Vagina (tissue), 2 donors: Measurements from ENCODE around the gene KDM8. TPM values are rescaled to one million over a fixed set of nuclear protein-coding genes. Genes with fewer than 3 reads are reported as not detected.

Experiments
- DNase-seq, 2 donors: peaks; one replicate each; pipeline ENCODE4 v3.0.0-alpha.2; 2017; ENCODE audit errors: extremely low spot score in 2 of 2
- H3K27ac ChIP-seq: fragments of 200-600 bp; sonication (generic); one replicate; pipeline ENCODE4 v1.5.1; 2019
- H3K27me3 ChIP-seq: fragments of 200-600 bp; sonication (generic); one replicate; pipeline ENCODE4 v1.5.1; 2019
- H3K36me3 ChIP-seq, 2 donors: fragments of 200-600 bp; sonication (generic); one replicate each; pipeline ENCODE4 v1.5.1; 2017 to 2019
- H3K4me1 ChIP-seq: fragments of 200-600 bp; sonication (generic); one replicate; pipeline ENCODE4 v1.5.1; 2019
- H3K4me3 ChIP-seq, 2 donors: fragments of 200-600 bp; sonication (generic); 1 replicate in 1 of 2; 2 replicates in 1 of 2; pipeline ENCODE4 v1.5.1; 2016 to 2019
- H3K9me3 ChIP-seq: fragments of 200-600 bp; sonication (generic); one replicate; pipeline ENCODE4 v1.5.1; 2019
- CTCF ChIP-seq, 3 experiments: fragments of 450-650 bp in 2 of 3; fragments of 200-600 bp in 1 of 3; sonication (generic) in 1 of 3; IDR thresholded peaks; one replicate each; pipeline ENCODE4 v1.5.1; 2017 to 2019; ENCODE audit warnings: antibody characterized with exemption in 3 of 3, mild to moderate bottlenecking in 2 of 3, moderate library complexity in 2 of 3
- POLR2A ChIP-seq, 2 donors: fragments of 450-650 bp; IDR thresholded peaks; one replicate each; pipeline ENCODE4 v1.6.1; 2017; ENCODE audit warnings: antibody characterized with exemption in 2 of 2, mild to moderate bottlenecking in 2 of 2, moderate library complexity in 2 of 2
- POLR2AphosphoS5 ChIP-seq, 2 donors: sonication (generic); formaldehyde crosslinking; IDR thresholded peaks; one replicate each; pipeline ENCODE4 v1.9.0; 2017; ENCODE audit warnings: antibody characterized with exemption in 2 of 2, mild to moderate bottlenecking in 2 of 2, low read depth in 1 of 2; ENCODE audit not compliant: insufficient read depth in 1 of 2
- intact Hi-C: fragments of 100-400 bp; cut with DNase I; formaldehyde crosslinking; loops from one replicate; pipeline ENCODE4 v1.15.1; 2023
- total RNA-seq: library from RNA; depleted of rRNA; stranded (reverse); fragments of >200 nt; gene quantifications from one replicate; pipeline ENCODE4 v1.2.3, GENCODE V29; 2016

Gene KDM8
- total RNA-seq, 1 donor from 2014 or later, result 1.5 TPM

DNA sequence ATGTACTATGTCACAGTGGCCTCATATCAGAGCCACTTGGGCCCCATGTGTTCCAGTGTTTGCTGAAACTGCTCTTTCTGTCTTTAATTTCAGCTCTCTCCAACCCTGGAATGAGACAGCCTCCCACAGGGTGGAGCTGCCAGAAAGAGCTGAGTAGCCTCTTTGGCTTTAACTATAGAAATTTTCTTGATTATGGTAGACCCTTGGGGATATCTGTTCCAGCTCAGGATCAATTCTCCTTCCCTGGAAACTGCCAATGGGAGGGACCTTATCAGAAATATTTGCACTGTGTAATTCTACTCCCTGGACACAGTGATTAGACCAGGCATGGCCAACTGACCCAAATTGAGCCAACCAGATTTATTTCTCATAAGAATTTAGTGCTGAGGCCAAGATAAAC is 39.0 kb upstream of the KDM8 start:
- H3K36me3 ChIP-seq, result no peaks in the 10 kb centered on the region
- no peak for TF ChIP-seq POLR2A (IDR thresholded peaks at IDR 0.05)
- TF ChIP-seq CTCF (IDR thresholded peaks at IDR 0.05), result no peak
- TF ChIP-seq POLR2AphosphoS5 (IDR thresholded peaks at IDR 0.05; ENCODE audit: insufficient read depth in 1 of 2, low read depth in 1 of 2), result no peak
- DNase-seq, result no peak
- intact Hi-C loops, result no loop called here
- no peak overlapping the region for H3K27ac ChIP-seq
- no peaks in the 10 kb centered on the region for H3K9me3 ChIP-seq
- H3K4me3 ChIP-seq, result no peak overlapping the region
- H3K27me3 ChIP-seq, result no peaks in the 10 kb centered on the region
- H3K4me1 ChIP-seq, result no peaks in the 10 kb centered on the region

- TF ChIP-seq POLR2AphosphoS5 (IDR thresholded peaks at IDR 0.05; ENCODE audit: insufficient read depth in 1 of 2, low read depth in 1 of 2) (no peak), POLR2A (IDR thresholded peaks at IDR 0.05) (no peak), CTCF (IDR thresholded peaks at IDR 0.05) (no peak)
- intact Hi-C loops, result no loop called here
- H3K27ac ChIP-seq, result no peak overlapping the region
Measured at GRCh38 chr16:27165576-27165975, 37.8 kb upstream of the KDM8 start.

DNA sequence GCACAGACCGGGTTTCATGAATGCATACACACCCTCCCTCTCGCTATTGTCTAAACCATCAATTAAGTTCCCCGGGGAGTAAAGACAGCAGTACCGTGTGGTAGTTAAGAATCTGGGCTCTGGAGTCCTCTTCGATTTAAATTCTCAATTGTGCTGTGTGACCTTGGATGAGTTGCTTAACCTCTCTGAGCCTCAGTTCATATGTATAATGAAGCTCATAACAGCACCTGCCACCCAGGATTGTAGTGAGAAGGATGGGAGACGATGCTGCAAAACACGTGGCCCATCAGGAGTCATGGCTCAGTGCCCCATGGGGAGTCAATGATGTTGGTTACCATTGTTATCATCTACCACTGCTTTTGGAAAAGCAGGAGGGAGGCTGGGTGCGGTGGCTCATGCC is 34.5 kb upstream of the KDM8 start:
- Histone ChIP-seq H3K9me3 (no peaks in the 10 kb centered on the region), H3K4me3 (no peak overlapping the region), H3K36me3 (no peaks in the 10 kb centered on the region), H3K27ac (no peak overlapping the region), H3K4me1 (no peaks in the 10 kb centered on the region), H3K27me3 (no peaks in the 10 kb centered on the region)
- TF ChIP-seq POLR2A (IDR thresholded peaks at IDR 0.05) (no peak), CTCF (IDR thresholded peaks at IDR 0.05) (no peak), POLR2AphosphoS5 (IDR thresholded peaks at IDR 0.05; ENCODE audit: insufficient read depth in 1 of 2, low read depth in 1 of 2) (no peak)
- DNase-seq, result no peak
- intact Hi-C loops, result no loop called here

More at GRCh38 chr16:27165576-27165975, 37.8 kb upstream of the KDM8 start:
- Histone ChIP-seq H3K9me3 (no peaks in the 10 kb centered on the region), H3K36me3 (no peaks in the 10 kb centered on the region), H3K27me3 (no peaks in the 10 kb centered on the region), H3K4me1 (no peaks in the 10 kb centered on the region), H3K4me3 (no peak overlapping the region)
- DNase-seq, result no peak

DNA sequence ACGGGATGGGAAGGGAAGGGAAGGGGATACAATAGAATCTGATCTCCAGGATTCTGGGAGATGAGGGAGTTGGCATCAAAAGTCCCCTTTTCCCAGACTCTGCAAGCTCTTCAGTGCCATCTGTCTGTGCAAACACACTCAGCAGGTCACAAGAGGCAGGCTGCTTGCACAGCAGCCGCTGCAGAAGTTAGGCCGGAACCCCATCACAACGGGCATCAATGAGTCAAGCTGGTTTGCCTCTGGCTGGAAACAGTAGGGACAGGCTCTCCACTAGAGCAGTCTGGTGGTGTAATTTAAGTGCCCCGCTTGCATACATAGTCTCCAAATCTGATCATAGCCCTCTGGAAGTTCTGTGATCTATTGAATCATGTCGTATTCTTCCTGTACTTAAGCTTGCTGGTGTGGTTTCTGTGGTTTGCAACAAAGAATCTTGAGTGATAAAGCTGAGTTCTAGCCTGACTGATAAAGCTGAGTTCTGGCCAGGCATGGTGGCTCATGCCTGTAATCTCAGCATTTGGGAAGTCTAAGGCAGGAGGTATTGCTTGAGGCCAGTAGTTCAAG is 33.7 kb upstream of the KDM8 start:
- H3K36me3 ChIP-seq, result no peaks in the 10 kb centered on the region
- DNase-seq, result no peak
- no peak overlapping the region for H3K27ac ChIP-seq
- intact Hi-C loops, result no loop called here
- H3K27me3 ChIP-seq, result no peaks in the 10 kb centered on the region
- TF ChIP-seq CTCF (IDR thresholded peaks at IDR 0.05), result no peak
- no peak for TF ChIP-seq POLR2A (IDR thresholded peaks at IDR 0.05)
- no peak for TF ChIP-seq POLR2AphosphoS5 (IDR thresholded peaks at IDR 0.05; ENCODE audit: insufficient read depth in 1 of 2, low read depth in 1 of 2)
- H3K4me1 ChIP-seq, result no peaks in the 10 kb centered on the region
- no peak overlapping the region for H3K4me3 ChIP-seq
- H3K9me3 ChIP-seq, result no peaks in the 10 kb centered on the region

- no peaks in the 10 kb centered on the region for H3K36me3 ChIP-seq
- H3K9me3 ChIP-seq, result no peaks in the 10 kb centered on the region
- no peak overlapping the region for H3K27ac ChIP-seq
- intact Hi-C loops, result no loop called here
- TF ChIP-seq POLR2A (IDR thresholded peaks at IDR 0.05) (no peak), CTCF (IDR thresholded peaks at IDR 0.05) (no peak), POLR2AphosphoS5 (IDR thresholded peaks at IDR 0.05; ENCODE audit: insufficient read depth in 1 of 2, low read depth in 1 of 2) (no peak)
- H3K27me3 ChIP-seq, result no peaks in the 10 kb centered on the region
- no peak overlapping the region for H3K4me3 ChIP-seq
- no peaks in the 10 kb centered on the region for H3K4me1 ChIP-seq
- no peak for DNase-seq
Measured at GRCh38 chr16:27171584-27171983, 31.7 kb upstream of the KDM8 start.
